OCI-LY7 (cell line): ENCODE measurements around the gene TBX2.

Source experiments
- CTCF ChIP-seq: fragments of 200-600 bp; sonication (generic); conservative IDR thresholded peaks from 2 replicates; pipeline ENCODE4 v1.5.1; 2014; ENCODE audit warnings: mild to moderate bottlenecking, antibody characterized with exemption, low read length, moderate library complexity, mixed read lengths
- EZH2phosphoT487 ChIP-seq: fragments of 200-600 bp; sonication (generic); IDR thresholded peaks from 2 replicates; pipeline ENCODE4 v1.6.1; 2018; ENCODE audit warnings: low read depth, borderline replicate concordance, mild to moderate bottlenecking, mixed run types, antibody characterized with exemption, low read length, moderate library complexity, mixed read lengths

- no peak for TF ChIP-seq CTCF
- no peak for TF ChIP-seq EZH2phosphoT487
Observed at GRCh38 chr17:61384354-61384691, 15.3 kb upstream of the TBX2 start.
